A549 (cell line): ENCODE measurements around the gene PSMD5. TPM values are rescaled to one million over a fixed set of nuclear protein-coding genes. Genes with fewer than 3 reads are reported as not detected.

Source experiments
- ATAC-seq, 2 experiments: fragments of 200-7000 bp in 1 of 2; fragments of >200 bp in 1 of 2; cut with Nextera tagmentation in 1 of 2; cut with Tn5 transposase in 1 of 2; 3 replicates each; pipeline versions ENCODE4 v1.8.0 to v1.9.1; 2018 to 2020; ENCODE audit warnings: mild to moderate bottlenecking in 1 of 2, moderate library complexity in 1 of 2
- CTCF ChIA-PET: fragments of 300-600 bp; sonication (Branson Sonifier 250); formaldehyde crosslinking; extraction: SDS; loops from one replicate; lab custom pipeline; 2021; ENCODE audit warnings: antibody characterized with exemption, inconsistent platforms; lab: Yijun Ruan, JAX
- POLR2A ChIA-PET: fragments of 350-600 bp; formaldehyde crosslinking; extraction: SDS; loops from one replicate; lab custom pipeline; 2021; ENCODE audit warnings: antibody characterized with exemption, inconsistent platforms; lab: Yijun Ruan, JAX
- DNase-seq, 2 experiments: peaks; one replicate each; pipeline versions ENCODE4 v3.0.0 to v3.0.0-alpha.2; 2011 to 2016; ENCODE audit warnings: low read depth in 1 of 2, low spot score in 1 of 2
- FAIRE-seq: peaks from 2 replicates; lab custom pipeline; 2011; peaks lifted over from hg19 to GRCh38; lab: Jason Lieb, UNC
- H3K27ac ChIP-seq, 2 experiments: fragments of >200 bp; sonication (Bioruptor Twin); formaldehyde crosslinking; 3 replicates each; pipeline ENCODE4 v1.5.1; 2016 to 2017
- H3K4me1 ChIP-seq: fragments of >200 bp; sonication (Bioruptor Twin); formaldehyde crosslinking; 3 replicates; pipeline ENCODE4 v1.6.1; 2016
- H3K4me2 ChIP-seq: fragments of >200 bp; sonication (Bioruptor Twin); formaldehyde crosslinking; 3 replicates; pipeline ENCODE4 v1.6.1; 2016
- H3K4me3 ChIP-seq: fragments of >200 bp; sonication (Bioruptor Twin); formaldehyde crosslinking; 3 replicates; pipeline ENCODE4 v1.5.1; 2016
- H3K9me3 ChIP-seq: fragments of >200 bp; sonication (Bioruptor Twin); formaldehyde crosslinking; 3 replicates; pipeline ENCODE4 v1.6.1; 2016
- BCL3 ChIP-seq: fragments of >200 bp; sonication (Bioruptor Twin); formaldehyde crosslinking; IDR thresholded peaks from 3 replicates; pipeline ENCODE4 v1.6.1; 2016
- CBX8 ChIP-seq: fragments of 200-600 bp; sonication (generic); IDR thresholded peaks from 2 replicates; pipeline ENCODE4 v1.6.1; 2016
- CTCF ChIP-seq: fragments of >200 bp; sonication (Bioruptor Twin); formaldehyde crosslinking; IDR thresholded peaks from 3 replicates; pipeline ENCODE4 v1.5.1; 2016
- EHMT2 ChIP-seq: fragments of 200-600 bp; sonication (generic); IDR thresholded peaks from 2 replicates; pipeline ENCODE4 v1.6.1; 2016; ENCODE audit warnings: antibody characterized with exemption, low read depth, mild to moderate bottlenecking, moderate library complexity
- FOSL2 ChIP-seq, 2 experiments: fragments of 450-650 bp in 1 of 2; fragments of >200 bp in 1 of 2; sonication (Bioruptor Twin) in 1 of 2; formaldehyde crosslinking; IDR thresholded peaks; 2 replicates each; pipeline versions ENCODE4 v1.5.0 to v1.6.1; 2016 to 2020; ENCODE audit warnings: mild to moderate bottlenecking in 1 of 2, moderate library complexity in 1 of 2
- FOXS1 ChIP-seq: fragments of 250-450 bp; sonication (Bioruptor Pico); IDR thresholded peaks from 2 replicates; pipeline ENCODE4 v1.5.0; 2020; ENCODE audit warnings: mild to moderate bottlenecking, moderate library complexity
- HOXB5 ChIP-seq: fragments of 250-450 bp; sonication (Bioruptor Pico); IDR thresholded peaks from 2 replicates; pipeline ENCODE4 v1.5.0; 2020; ENCODE audit warnings: mild to moderate bottlenecking, moderate library complexity
- JUNB ChIP-seq: fragments of >200 bp; sonication (Bioruptor Twin); formaldehyde crosslinking; IDR thresholded peaks from 2 replicates; pipeline ENCODE4 v1.6.1; 2016
- KDM5A ChIP-seq: fragments of 200-600 bp; sonication (generic); IDR thresholded peaks from 2 replicates; pipeline ENCODE4 v1.6.1; 2016; ENCODE audit warnings: antibody characterized with exemption, mild to moderate bottlenecking
- MAFK ChIP-seq: fragments of 450-650 bp; IDR thresholded peaks from 2 replicates; pipeline ENCODE4 v1.6.1; 2014; ENCODE audit not compliant: partially characterized antibody
- NFE2L2 ChIP-seq: fragments of 150-350 bp; conservative IDR thresholded peaks from 2 replicates; pipeline ENCODE4 v1.6.1; 2014; ENCODE audit warnings: low read length
- NPAS2 ChIP-seq: fragments of 250-450 bp; sonication (Bioruptor Pico); IDR thresholded peaks from 2 replicates; pipeline ENCODE4 v1.8.0; 2022; ENCODE audit warnings: mild to moderate bottlenecking, moderate library complexity, borderline replicate concordance
- NR3C1 ChIP-seq: fragments of >200 bp; sonication (Bioruptor Twin); formaldehyde crosslinking; IDR thresholded peaks from 3 replicates; pipeline ENCODE4 v1.6.1; 2017
- RAD21 ChIP-seq, 2 experiments: fragments of >200 bp in 1 of 2; sonication (Bioruptor Twin) in 1 of 2; formaldehyde crosslinking in 1 of 2; IDR thresholded peaks in 1 of 2; conservative IDR thresholded peaks in 1 of 2; 2 replicates in 1 of 2; 3 replicates in 1 of 2; pipeline ENCODE4 v1.6.1; 2012 to 2018; ENCODE audit warnings: inconsistent platforms in 1 of 2
- RARB ChIP-seq: fragments of 250-450 bp; sonication (Bioruptor Pico); IDR thresholded peaks from 2 replicates; pipeline ENCODE4 v1.8.0; 2021; ENCODE audit warnings: mild to moderate bottlenecking, moderate library complexity
- REST ChIP-seq: fragments of 200-600 bp; sonication (generic); IDR thresholded peaks from 2 replicates; pipeline ENCODE4 v1.6.1; 2016; ENCODE audit warnings: antibody characterized with exemption, mild to moderate bottlenecking, moderate library complexity
- RFX5 ChIP-seq: fragments of 450-650 bp; IDR thresholded peaks from 2 replicates; pipeline ENCODE4 v1.7.1; 2014; ENCODE audit warnings: antibody characterized with exemption, mild to moderate bottlenecking, moderate library complexity
- TFCP2L1 ChIP-seq: fragments of 250-450 bp; sonication (Bioruptor Pico); IDR thresholded peaks from 2 replicates; pipeline ENCODE4 v1.5.0; 2021; ENCODE audit warnings: mild to moderate bottlenecking
- TP53 ChIP-seq: fragments of 250-450 bp; sonication (Bioruptor Pico); IDR thresholded peaks from 2 replicates; pipeline ENCODE4 v1.5.0; 2021; ENCODE audit warnings: mild to moderate bottlenecking, moderate library complexity
- ZC3H11A ChIP-seq: fragments of 450-650 bp; IDR thresholded peaks from 2 replicates; pipeline ENCODE4 v1.6.1; 2014; ENCODE audit warnings: antibody characterized with exemption, mild to moderate bottlenecking
- ZFP36 ChIP-seq: fragments of 450-650 bp; IDR thresholded peaks from 2 replicates; pipeline ENCODE4 v1.6.1; 2014; ENCODE audit warnings: borderline replicate concordance; ENCODE audit not compliant: partially characterized antibody
- ZNF302 ChIP-seq: fragments of 250-450 bp; sonication (Bioruptor Pico); IDR thresholded peaks from 2 replicates; pipeline ENCODE4 v1.9.0; 2021; ENCODE audit warnings: inconsistent platforms, mild to moderate bottlenecking, moderate library complexity
- WGBS: methylation state at CpG from one replicate; pipeline ENCODE4 v1.1.6; 2017; ENCODE audit errors: missing lambda C conversion rate; 5-methylcytosine and 5-hydroxymethylcytosine counted together
- polyA plus RNA-seq, 4 experiments: library from polyadenylated mRNA; depleted of rRNA in 3 of 4; stranded (reverse); fragments of >200 nt; fragmentation: RNase III in 1 of 4; extraction: RNeasy Plus Mini Kit Qiagen cat#74134 plus additional on column Dnase treatment in 1 of 4; gene quantifications; 2 replicates in 3 of 4; 3 replicates in 1 of 4; pipeline ENCODE4 v1.2.3, GENCODE V29; 2011 to 2017

Gene PSMD5
- polyA plus RNA-seq, 2 of the 4 experiments (the other 2 are of a cell fraction) = 34.6 to 63.7 TPM

GRCh38 chr9:120866651-120867050 is 23.9 kb upstream of the PSMD5 start:
- no peak for ATAC-seq
- no peaks in the 10 kb centered on the region for H3K9me3 ChIP-seq
- TF ChIP-seq NFE2L2 (no peak), BCL3 (no peak)
- H3K4me3 ChIP-seq = no peak overlapping the region
- no peak overlapping the region for H3K27ac ChIP-seq
- WGBS = 87% methylated on average over 6 of the region's 6 CpGs
- FAIRE-seq = no peak
- DNase-seq = no peak
- peaks cover 16% of the 10 kb centered on the region for H3K4me1 ChIP-seq
- ChIA-PET POLR2A (no interaction called here), CTCF (interaction anchor here (1.9 to 3.6 kb wide), 3 partner anchors 10 to 70 kb away, joined by 10 to 13 read pairs (median 12); no protein-coding TSS in a partner anchor)
- H3K4me2 ChIP-seq = no peak overlapping the region

GRCh38 chr9:120865809-120866208 is 23.1 kb upstream of the PSMD5 start:
- no peak for TF ChIP-seq CBX8
- no peak for TF ChIP-seq NR3C1
- TF ChIP-seq FOSL2 (IDR thresholded peaks at IDR 0.05) = no peak
- TF ChIP-seq FOSL2 (CRISPR knock-in tag; IDR thresholded peaks at IDR 0.05) = no peak
- TF ChIP-seq HOXB5 (CRISPR knock-in tag) = no peak
- Histone ChIP-seq H3K27ac (no peak overlapping the region), H3K9me3 (no peaks in the 10 kb centered on the region), H3K4me1 (peaks cover 16% of the 10 kb centered on the region), H3K4me3 (no peak overlapping the region), H3K4me2 (no peak overlapping the region)
- no peak for ATAC-seq
- CTCF ChIA-PET = interaction anchor here (1.1 to 2.9 kb wide), 2 partner anchors 9 to 70 kb away, joined by 4 to 13 read pairs; no protein-coding TSS in a partner anchor
- FAIRE-seq = no peak
- no peak for DNase-seq
- POLR2A ChIA-PET = no interaction called here
- 80% methylated on average over 5 of the region's 5 CpGs for WGBS

GRCh38 chr9:120865176-120865575 is 22.5 kb upstream of the PSMD5 start:
- POLR2A ChIA-PET = no interaction called here

GRCh38 chr9:120864719-120865118 is 22.0 kb upstream of the PSMD5 start:
- CTCF ChIA-PET = interaction anchor here (0.7 kb wide), 1 partner anchor 406 kb away, joined by 3 read pairs; no protein-coding TSS in a partner anchor
- Histone ChIP-seq H3K4me1 (peaks cover 15% of the 10 kb centered on the region), H3K4me3 (no peak overlapping the region), H3K27ac (no peak overlapping the region), H3K9me3 (no peaks in the 10 kb centered on the region), H3K4me2 (no peak overlapping the region)
- 91% methylated on average over 5 of the region's 5 CpGs for WGBS
- DNase-seq (no peak), ATAC-seq (no peak), FAIRE-seq (no peak)
- POLR2A ChIA-PET = no interaction called here
- TF ChIP-seq RARB (no peak), ZC3H11A (no peak), TFCP2L1 (CRISPR knock-in tag) (no peak), ZNF302 (CRISPR knock-in tag) (no peak), FOXS1 (CRISPR knock-in tag) (no peak), ZFP36 (no peak)

More at GRCh38 chr9:120865176-120865575, 22.5 kb upstream of the PSMD5 start:
- Histone ChIP-seq H3K27ac (no peak overlapping the region; a peak in 1 of 6 replicates), H3K4me1 (peaks cover 16% of the 10 kb centered on the region), H3K4me3 (no peak overlapping the region), H3K9me3 (no peaks in the 10 kb centered on the region), H3K4me2 (no peak overlapping the region)
- ATAC-seq (no peak), DNase-seq (no peak), FAIRE-seq (no peak)
- WGBS = 85% methylated on average over 5 of the region's 5 CpGs
- no peak for TF ChIP-seq RFX5
- CTCF ChIA-PET = interaction anchor here (1.1 kb wide), 1 partner anchor 71 kb away, joined by 4 read pairs; no protein-coding TSS in a partner anchor

- no peak overlapping the region for H3K4me2 ChIP-seq
- no peaks in the 10 kb centered on the region for H3K9me3 ChIP-seq
- ATAC-seq (no peak), FAIRE-seq (no peak), DNase-seq (no peak)
- CTCF ChIA-PET = no interaction called here
- no peak overlapping the region for H3K4me3 ChIP-seq
- WGBS = 97% methylated on average over 7 of the region's 7 CpGs
- H3K27ac ChIP-seq = no peak overlapping the region
- peaks cover 8% of the 10 kb centered on the region for H3K4me1 ChIP-seq
- POLR2A ChIA-PET = no interaction called here
- no peak for TF ChIP-seq TP53 (CRISPR knock-in tag)
- TF ChIP-seq EHMT2 = no peak
- TF ChIP-seq REST = no peak
- TF ChIP-seq MAFK = no peak
- no peak for TF ChIP-seq NPAS2 (CRISPR knock-in tag)
- TF ChIP-seq CTCF = no peak
- no peak for TF ChIP-seq RAD21 (conservative IDR thresholded peaks at IDR 0.05 in 1 of 2, IDR thresholded peaks at IDR 0.05 in 1 of 2)
- no peak for TF ChIP-seq KDM5A
- TF ChIP-seq ZFP36 = no peak
- TF ChIP-seq JUNB = no peak
Observed at GRCh38 chr9:120863833-120864232, 21.1 kb upstream of the PSMD5 start.
